ENCODE data around the gene FBXL19. TPM values are rescaled to one million over a fixed set of nuclear protein-coding genes. Genes with fewer than 3 reads are reported as not detected.

Gene FBXL19
- total and polyA plus RNA-seq, 9 of the 15 experiments (the other 6 are each of a cell fraction or from before 2014, with no cell fraction given), result 0.13 to 48.0 (median 13.5) TPM; not detected in 1

DNA sequence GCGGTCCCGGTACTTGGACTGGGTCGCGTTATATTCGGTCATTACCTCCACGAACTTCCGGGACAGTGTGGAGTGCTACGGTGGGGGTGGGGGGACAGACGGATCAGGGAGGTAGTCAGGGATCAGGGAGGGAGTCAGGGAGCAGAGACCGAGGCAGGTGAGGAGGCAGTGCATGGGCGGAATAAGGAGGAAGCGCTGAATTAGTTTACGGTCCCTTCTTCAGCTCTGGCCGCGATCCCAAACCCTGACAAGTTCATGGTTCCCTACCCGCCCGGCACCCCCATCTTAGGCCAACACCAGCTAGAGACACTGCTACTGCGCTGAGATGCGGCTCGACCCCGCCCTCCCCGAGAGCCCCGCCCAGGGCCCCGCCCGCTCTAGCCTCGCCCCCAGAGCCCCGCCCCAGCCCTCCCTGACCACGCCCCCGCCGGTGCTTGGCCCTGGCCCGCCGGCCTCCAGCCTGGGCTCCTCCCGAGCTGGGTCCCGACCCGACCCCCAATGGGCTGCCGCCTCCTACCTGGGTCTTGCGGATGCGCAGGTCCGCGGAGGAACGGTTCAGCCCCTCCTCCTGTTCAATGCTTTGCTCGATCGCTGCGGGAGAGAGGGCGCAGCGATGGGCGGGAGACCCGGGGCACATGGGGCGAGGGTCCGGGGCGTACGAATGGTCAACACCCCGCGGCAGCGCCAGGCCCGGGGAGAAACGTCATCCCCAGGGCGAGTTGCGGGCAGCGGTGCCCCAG lies 73.8 kb downstream of the FBXL19 start (continued):
- TF ChIP-seq, protein P1, sequence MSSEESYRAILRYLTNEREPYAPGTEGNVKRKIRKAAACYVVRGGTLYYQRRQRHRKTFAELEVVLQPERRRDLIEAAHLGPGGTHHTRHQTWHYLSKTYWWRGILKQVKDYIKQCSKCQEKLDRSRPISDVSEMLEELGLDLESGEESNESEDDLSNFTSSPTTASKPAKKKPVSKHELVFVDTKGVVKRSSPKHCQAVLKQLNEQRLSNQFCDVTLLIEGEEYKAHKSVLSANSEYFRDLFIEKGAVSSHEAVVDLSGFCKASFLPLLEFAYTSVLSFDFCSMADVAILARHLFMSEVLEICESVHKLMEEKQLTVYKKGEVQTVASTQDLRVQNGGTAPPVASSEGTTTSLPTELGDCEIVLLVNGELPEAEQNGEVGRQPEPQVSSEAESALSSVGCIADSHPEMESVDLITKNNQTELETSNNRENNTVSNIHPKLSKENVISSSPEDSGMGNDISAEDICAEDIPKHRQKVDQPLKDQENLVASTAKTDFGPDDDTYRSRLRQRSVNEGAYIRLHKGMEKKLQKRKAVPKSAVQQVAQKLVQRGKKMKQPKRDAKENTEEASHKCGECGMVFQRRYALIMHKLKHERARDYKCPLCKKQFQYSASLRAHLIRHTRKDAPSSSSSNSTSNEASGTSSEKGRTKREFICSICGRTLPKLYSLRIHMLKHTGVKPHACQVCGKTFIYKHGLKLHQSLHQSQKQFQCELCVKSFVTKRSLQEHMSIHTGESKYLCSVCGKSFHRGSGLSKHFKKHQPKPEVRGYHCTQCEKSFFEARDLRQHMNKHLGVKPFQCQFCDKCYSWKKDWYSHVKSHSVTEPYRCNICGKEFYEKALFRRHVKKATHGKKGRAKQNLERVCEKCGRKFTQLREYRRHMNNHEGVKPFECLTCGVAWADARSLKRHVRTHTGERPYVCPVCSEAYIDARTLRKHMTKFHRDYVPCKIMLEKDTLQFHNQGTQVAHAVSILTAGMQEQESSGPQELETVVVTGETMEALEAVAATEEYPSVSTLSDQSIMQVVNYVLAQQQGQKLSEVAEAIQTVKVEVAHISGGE (CRISPR knock-in tag; IDR thresholded peaks at IDR 0.05), result peak in 1 of 3 experiments; percentile 31; a peak in 1 of 6 replicates
- no peak for TF ChIP-seq BRF1 (IDR thresholded peaks at IDR 0.05; ENCODE audit: borderline replicate concordance, extremely low read depth, insufficient read length)
- TF ChIP-seq ELF2 (CRISPR knock-in tag; IDR thresholded peaks at IDR 0.05), result peak; percentile 34; the same call in 1 of the 2 replicates
- TF ChIP-seq TOE1 (IDR thresholded peaks at IDR 0.05; ENCODE audit: borderline replicate concordance), result peak; percentile 73; the same call in 1 of the 2 replicates
- TF ChIP-seq TOE1 (CRISPR knock-in tag; IDR thresholded peaks at IDR 0.05; ENCODE audit: borderline replicate concordance, low read depth), result no peak
- TF ChIP-seq NCOA6 (IDR thresholded peaks at IDR 0.05), result no peak
- TF ChIP-seq PTBP1 (IDR thresholded peaks at IDR 0.05; ENCODE audit: low read depth, low read length), result no peak
- TF ChIP-seq PML (IDR thresholded peaks at IDR 0.05; ENCODE audit: low read length), result peak; percentile 64; the same call in 1 of the 2 replicates
- TF ChIP-seq ZNF57 (CRISPR knock-in tag; IDR thresholded peaks at IDR 0.05), result no peak
- TF ChIP-seq MTA2 (IDR thresholded peaks at IDR 0.05; ENCODE audit: low read depth), result no peak
- TF ChIP-seq EGR1 (conservative IDR thresholded peaks at IDR 0.05), result peak; percentile 4; the same call in 1 of the 2 replicates
- TF ChIP-seq SMARCC2 (IDR thresholded peaks at IDR 0.05; ENCODE audit: low read depth), result no peak
- TF ChIP-seq, protein P2, sequence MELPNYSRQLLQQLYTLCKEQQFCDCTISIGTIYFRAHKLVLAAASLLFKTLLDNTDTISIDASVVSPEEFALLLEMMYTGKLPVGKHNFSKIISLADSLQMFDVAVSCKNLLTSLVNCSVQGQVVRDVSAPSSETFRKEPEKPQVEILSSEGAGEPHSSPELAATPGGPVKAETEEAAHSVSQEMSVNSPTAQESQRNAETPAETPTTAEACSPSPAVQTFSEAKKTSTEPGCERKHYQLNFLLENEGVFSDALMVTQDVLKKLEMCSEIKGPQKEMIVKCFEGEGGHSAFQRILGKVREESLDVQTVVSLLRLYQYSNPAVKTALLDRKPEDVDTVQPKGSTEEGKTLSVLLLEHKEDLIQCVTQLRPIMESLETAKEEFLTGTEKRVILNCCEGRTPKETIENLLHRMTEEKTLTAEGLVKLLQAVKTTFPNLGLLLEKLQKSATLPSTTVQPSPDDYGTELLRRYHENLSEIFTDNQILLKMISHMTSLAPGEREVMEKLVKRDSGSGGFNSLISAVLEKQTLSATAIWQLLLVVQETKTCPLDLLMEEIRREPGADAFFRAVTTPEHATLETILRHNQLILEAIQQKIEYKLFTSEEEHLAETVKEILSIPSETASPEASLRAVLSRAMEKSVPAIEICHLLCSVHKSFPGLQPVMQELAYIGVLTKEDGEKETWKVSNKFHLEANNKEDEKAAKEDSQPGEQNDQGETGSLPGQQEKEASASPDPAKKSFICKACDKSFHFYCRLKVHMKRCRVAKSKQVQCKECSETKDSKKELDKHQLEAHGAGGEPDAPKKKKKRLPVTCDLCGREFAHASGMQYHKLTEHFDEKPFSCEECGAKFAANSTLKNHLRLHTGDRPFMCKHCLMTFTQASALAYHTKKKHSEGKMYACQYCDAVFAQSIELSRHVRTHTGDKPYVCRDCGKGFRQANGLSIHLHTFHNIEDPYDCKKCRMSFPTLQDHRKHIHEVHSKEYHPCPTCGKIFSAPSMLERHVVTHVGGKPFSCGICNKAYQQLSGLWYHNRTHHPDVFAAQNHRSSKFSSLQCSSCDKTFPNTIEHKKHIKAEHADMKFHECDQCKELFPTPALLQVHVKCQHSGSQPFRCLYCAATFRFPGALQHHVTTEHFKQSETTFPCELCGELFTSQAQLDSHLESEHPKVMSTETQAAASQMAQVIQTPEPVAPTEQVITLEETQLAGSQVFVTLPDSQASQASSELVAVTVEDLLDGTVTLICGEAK (IDR thresholded peaks at IDR 0.05), result peak; percentile 47; the same call in 1 of the 2 replicates
- TF ChIP-seq, protein P2 (CRISPR knock-in tag; IDR thresholded peaks at IDR 0.05), result no peak
- TF ChIP-seq DIDO1 (tag; IDR thresholded peaks at IDR 0.05; ENCODE audit: low read depth), result no peak
- TF ChIP-seq NFIX (CRISPR knock-in tag; IDR thresholded peaks at IDR 0.05; ENCODE audit: low read depth), result no peak

All from K562 (cell line).